IPS-20b (cell line): ENCODE results near the gene MYH3.

Source experiments
- H3K27ac ChIP-seq: one replicate; pipeline ENCODE4 v1.5.1; 2013; ENCODE audit warnings: low read length
- H3K27me3 ChIP-seq: 2 replicates; pipeline ENCODE4 v1.6.1; 2013; ENCODE audit warnings: mild to moderate bottlenecking, low read length, inconsistent platforms; ENCODE audit not compliant: insufficient read depth
- H3K36me3 ChIP-seq: 2 replicates; pipeline ENCODE4 v1.6.1; 2013; ENCODE audit warnings: low read depth, mild to moderate bottlenecking, inconsistent platforms, low read length, moderate library complexity; ENCODE audit not compliant: insufficient read depth
- H3K4me1 ChIP-seq: 2 replicates; pipeline ENCODE4 v1.6.1; 2013; ENCODE audit warnings: mild to moderate bottlenecking, control low read depth, inconsistent platforms, low read length, moderate library complexity; ENCODE audit not compliant: insufficient read depth
- H3K4me3 ChIP-seq: 2 replicates; pipeline ENCODE4 v1.5.1; 2013; ENCODE audit warnings: mild to moderate bottlenecking, low read length, inconsistent platforms
- H3K9ac ChIP-seq: 2 replicates; pipeline ENCODE4 v1.6.1; 2013; ENCODE audit warnings: low read depth, mild to moderate bottlenecking, inconsistent platforms, low read length, moderate library complexity
- H3K9me3 ChIP-seq: 2 replicates; pipeline ENCODE4 v1.6.1; 2013; ENCODE audit warnings: mild to moderate bottlenecking, low read depth, low read length, inconsistent platforms; ENCODE audit not compliant: insufficient read depth

MYH3 gene

DNA sequence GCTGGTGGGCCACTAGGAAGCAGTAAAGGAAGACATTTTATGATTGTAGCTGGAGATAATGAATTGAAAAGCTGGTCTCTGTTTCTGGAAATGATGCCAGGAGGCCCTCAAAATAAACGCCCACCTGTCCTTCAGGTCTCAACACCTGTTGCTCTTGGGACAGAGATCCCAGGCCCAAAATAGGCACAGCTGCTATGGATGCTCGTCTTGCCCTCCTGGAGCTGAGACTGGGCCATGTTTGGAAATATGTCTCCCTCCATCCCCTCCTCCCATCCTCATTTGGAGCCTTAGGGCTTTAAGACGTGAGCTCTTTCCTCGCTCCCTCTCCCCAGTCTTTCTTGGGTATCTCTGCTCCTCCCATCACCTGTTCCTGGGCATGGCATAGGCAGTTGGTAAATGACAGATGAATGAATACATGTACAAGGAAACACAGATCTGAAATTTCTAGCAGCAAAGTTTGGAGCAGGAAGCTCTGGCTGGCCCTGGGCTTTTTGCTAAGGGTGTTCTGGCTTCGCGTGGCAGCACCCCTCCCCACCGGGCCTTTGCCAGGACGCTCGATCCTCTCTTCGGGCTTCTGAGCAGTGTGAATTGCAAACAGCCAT is 33.3 kb downstream of the MYH3 start:
- no peak overlapping the region for H3K9ac ChIP-seq
- H3K9me3 ChIP-seq: no peaks in the 10 kb centered on the region
- H3K27ac ChIP-seq: no peak overlapping the region
- no peak overlapping the region for H3K4me3 ChIP-seq
- H3K27me3 ChIP-seq: no peaks in the 10 kb centered on the region
- no peaks in the 10 kb centered on the region for H3K4me1 ChIP-seq
- no peaks in the 10 kb centered on the region for H3K36me3 ChIP-seq

DNA sequence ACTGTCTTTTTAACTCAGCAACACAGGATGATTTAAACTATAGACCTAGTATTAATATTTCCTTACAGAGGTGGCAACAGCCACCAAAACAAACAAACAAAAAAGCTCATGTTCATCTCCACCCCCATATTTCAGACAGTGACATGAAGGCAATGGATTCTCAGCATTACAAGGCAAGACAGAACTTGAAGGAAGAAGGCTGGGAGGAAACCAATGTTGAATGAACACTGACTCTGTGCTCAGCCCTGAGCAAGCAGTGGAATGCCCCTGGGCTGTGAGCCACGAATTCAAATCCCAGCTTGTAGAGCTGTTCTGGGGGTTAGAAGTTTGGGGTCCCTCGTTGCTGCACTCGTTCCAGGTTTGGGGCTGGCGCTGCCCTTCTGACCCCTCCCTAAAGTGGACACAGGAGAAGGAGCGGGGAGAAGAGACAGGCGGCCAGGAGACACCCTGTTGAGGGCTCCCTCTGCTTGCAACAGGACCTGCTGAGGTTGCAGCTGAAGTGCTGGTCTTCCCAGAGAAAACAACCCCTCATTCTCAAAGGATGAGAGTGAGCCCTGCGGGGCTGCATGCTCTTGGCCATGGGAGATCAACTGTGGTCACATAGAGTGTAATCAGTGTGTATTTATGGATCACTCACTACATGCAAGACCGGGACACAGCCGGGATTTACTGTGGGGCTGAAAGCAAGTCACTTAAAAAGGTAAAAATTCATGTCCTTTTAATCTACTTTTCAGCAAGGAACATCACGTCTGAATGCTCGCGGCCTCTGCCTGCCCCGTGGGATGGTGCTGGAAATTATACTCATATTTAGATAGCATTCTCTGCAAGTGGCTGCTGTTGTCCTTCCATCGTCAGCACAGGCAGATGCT is 34.3 kb downstream of the MYH3 start:
- H3K27me3 ChIP-seq: no peaks in the 10 kb centered on the region
- H3K27ac ChIP-seq: no peak overlapping the region
- no peaks in the 10 kb centered on the region for H3K4me1 ChIP-seq
- no peaks in the 10 kb centered on the region for H3K9me3 ChIP-seq
- no peaks in the 10 kb centered on the region for H3K36me3 ChIP-seq
- no peak overlapping the region for H3K9ac ChIP-seq
- H3K4me3 ChIP-seq: no peak overlapping the region

DNA sequence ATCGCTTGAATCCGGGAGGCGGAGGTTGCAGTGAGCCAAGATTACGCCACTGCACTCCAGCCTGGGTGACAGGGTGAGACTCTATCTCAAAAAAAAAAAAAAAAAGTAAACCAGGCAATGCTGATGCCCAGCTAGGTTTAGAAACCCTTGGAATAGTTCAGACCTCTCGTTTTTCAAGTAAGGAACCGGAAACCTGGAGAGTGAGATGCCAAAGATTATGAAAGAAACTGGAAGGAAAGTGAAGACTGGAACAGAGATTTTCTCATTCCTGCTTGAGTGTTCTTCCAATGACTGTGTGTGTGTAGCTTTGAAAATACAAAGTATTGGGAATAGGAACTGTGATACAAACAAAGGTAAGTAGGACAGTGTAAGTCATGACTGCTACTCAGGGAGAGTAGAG is 35.7 kb downstream of the MYH3 start:
- H3K27me3 ChIP-seq: no peaks in the 10 kb centered on the region
- no peak overlapping the region for H3K4me3 ChIP-seq
- H3K27ac ChIP-seq: no peak overlapping the region
- no peaks in the 10 kb centered on the region for H3K9me3 ChIP-seq
- no peaks in the 10 kb centered on the region for H3K4me1 ChIP-seq
- no peaks in the 10 kb centered on the region for H3K36me3 ChIP-seq
- no peak overlapping the region for H3K9ac ChIP-seq

DNA sequence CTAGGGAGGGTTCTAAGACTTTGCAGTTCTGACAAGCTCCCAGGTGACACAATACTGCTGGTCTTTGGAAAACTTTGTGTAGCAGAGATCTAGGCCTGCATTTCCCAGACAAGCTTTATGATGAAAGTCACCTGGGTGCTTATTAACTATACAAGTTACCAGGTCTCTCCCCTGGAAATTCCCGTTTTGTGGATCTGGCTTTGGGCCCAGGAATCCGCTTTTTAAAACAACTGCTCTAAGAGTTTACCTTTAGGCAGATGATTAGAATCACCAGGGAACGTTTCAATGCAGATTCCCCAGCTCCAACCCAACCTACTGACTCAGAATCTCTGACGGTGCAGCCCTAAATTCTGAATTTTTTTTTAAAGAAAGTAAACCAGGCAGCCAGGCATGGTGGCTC is 36.3 kb downstream of the MYH3 start:
- Histone ChIP-seq H3K27ac (no peak overlapping the region), H3K9me3 (no peaks in the 10 kb centered on the region), H3K27me3 (no peaks in the 10 kb centered on the region), H3K36me3 (no peaks in the 10 kb centered on the region), H3K4me1 (no peaks in the 10 kb centered on the region), H3K4me3 (no peak overlapping the region), H3K9ac (no peak overlapping the region)

DNA sequence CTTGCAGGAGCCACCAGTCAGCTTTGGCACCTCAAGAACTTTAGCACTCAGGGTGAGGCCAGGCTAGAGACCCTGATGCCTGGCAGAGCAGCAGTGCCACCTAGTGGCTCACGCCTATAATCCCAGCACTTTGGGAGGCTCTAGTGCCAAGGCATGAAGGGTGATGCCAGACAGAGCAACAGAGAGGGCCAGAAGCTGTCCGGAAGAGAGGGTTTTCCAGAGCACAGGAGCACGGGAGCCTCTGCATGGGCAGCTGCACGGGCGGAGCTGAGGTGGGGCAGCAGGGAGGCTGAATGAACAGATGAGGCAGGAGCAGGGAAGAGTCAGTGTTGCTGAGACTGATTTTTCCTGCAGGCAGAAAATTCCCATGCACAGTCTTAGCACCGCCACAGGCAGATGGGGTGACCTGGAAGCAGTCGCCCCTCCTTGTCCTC is 38.9 kb downstream of the MYH3 start:
- no peaks in the 10 kb centered on the region for H3K36me3 ChIP-seq
- no peaks in the 10 kb centered on the region for H3K9me3 ChIP-seq
- H3K27ac ChIP-seq: no peak overlapping the region
- H3K27me3 ChIP-seq: no peaks in the 10 kb centered on the region
- no peak overlapping the region for H3K9ac ChIP-seq
- no peak overlapping the region for H3K4me3 ChIP-seq
- H3K4me1 ChIP-seq: no peaks in the 10 kb centered on the region

DNA sequence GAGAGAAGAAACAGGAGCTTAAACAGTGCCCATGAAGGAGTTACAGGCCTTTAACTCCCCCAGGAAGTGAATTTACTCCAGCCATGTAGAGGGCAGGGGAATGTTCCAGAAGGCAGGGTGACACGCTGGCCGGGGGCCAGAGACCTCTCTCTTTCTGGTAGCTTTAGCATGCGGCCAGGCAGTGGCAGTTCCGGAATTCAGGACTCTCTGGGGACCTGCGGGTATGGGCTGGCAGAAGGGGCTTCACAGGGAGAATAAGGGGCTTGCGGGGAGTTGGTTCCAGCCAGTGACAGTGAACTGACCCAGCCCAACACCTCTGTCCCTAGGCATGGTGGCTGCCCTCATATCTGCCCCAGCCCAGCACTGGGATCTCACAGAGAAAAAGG is 40.0 kb downstream of the MYH3 start:
- Histone ChIP-seq H3K36me3 (no peaks in the 10 kb centered on the region), H3K27me3 (no peaks in the 10 kb centered on the region), H3K9ac (no peak overlapping the region), H3K27ac (no peak overlapping the region), H3K4me1 (no peaks in the 10 kb centered on the region), H3K9me3 (no peaks in the 10 kb centered on the region), H3K4me3 (no peak overlapping the region)

DNA sequence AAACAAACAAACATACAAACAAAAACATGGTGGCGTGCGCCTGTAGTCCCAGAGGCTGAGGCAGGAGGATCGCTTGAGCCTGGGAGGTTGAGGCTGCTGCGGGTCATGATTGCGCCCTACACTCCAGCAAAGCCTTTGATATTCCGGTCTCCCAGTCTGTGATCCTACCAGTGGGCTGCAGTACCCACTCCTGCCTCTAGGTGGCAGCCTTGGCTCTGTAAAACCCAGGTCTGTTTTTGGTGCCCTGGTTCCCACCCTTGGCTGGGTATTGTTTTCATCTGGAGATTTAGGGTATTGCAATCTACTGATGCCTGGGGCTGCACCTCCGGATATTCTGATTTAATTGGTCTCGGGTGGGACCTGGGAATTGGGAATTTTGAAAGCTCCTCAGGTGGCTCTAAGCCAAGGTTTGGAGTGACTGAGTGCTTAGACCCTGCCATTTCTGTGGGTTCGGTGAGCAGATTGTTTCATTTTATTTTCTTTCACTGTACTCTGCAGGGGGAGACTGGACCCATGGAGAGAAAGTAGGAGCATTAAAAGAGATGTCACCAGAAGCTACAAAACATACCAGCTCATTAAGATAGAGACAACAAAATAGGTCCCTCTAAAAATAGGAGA is 40.5 kb downstream of the MYH3 start:
- H3K4me1 ChIP-seq: no peaks in the 10 kb centered on the region
- H3K4me3 ChIP-seq: no peak overlapping the region
- H3K36me3 ChIP-seq: no peaks in the 10 kb centered on the region
- no peaks in the 10 kb centered on the region for H3K27me3 ChIP-seq
- H3K9me3 ChIP-seq: no peaks in the 10 kb centered on the region
- H3K9ac ChIP-seq: no peak overlapping the region
- no peak overlapping the region for H3K27ac ChIP-seq

DNA sequence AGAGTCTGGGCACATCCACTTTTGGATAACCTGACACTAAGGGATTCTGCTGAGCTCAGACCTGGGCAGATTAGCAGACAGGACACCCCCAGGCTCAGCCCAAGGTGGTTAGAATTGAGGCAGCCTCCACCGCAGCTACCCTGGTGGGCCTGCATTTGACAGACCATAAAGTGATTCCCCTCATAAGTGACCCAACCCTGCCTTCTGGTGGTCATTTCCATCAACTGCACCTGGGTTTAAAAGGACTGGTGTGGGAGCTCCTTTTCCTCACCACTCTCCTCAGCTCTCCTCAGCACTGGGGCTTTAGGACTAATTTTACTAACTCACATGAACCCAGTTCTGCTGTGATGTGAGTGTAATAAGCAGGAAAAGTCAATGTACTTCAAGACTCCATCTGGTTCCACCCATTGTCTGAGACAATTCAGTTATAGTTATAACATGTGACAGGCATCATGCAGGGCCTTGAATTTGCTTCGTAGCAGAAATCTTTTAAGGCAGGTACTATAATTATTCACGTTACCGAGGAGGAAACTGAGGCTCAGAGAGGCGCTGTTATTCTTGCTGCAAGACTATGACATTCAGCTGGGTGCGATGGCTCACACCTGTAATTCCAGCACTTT is 42.5 kb downstream of the MYH3 start:
- H3K4me3 ChIP-seq: no peak overlapping the region
- H3K4me1 ChIP-seq: no peaks in the 10 kb centered on the region

DNA sequence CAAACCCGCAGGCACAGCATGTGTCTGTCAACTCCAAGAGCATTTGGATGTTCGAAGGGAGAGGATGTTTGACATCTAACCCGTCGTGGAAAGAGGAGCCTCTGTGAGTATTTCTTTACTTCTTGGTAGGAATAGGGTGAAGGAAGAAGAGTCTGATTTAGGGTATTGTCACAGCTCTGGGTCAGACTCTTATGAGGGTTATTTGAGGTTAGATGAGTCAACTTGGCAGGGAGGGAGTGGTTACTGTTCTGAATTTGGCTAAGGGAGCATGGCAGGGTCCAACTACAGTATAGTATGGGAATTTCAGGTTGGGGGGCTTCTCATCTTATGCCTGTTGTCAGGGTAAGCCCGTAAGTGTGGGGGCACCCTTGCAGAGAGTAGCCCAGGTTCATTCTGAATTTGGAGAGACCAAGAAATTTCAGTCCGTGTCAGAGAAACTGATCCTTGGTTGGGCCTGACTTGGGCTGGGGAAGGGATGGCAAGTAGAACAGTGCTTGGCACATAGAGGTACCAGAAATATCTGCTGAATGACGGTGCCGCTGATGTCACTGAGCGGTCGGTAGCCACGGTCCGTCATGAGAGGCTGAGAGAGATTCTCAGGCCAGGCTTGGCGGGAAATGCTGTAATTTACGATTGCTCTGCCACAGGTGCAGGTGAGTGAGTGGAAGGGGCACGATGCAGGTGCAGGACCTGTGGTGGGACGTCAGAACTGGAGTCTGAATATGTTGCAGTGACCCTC is 43.2 kb downstream of the MYH3 start:
- H3K9ac ChIP-seq: no peak overlapping the region
- H3K27me3 ChIP-seq: no peaks in the 10 kb centered on the region
- H3K27ac ChIP-seq: no peak overlapping the region
- no peak overlapping the region for H3K4me3 ChIP-seq
- no peaks in the 10 kb centered on the region for H3K9me3 ChIP-seq
- no peaks in the 10 kb centered on the region for H3K36me3 ChIP-seq
- no peaks in the 10 kb centered on the region for H3K4me1 ChIP-seq

More for the DNA sequence above, 42.5 kb downstream of the MYH3 start:
- no peaks in the 10 kb centered on the region for H3K36me3 ChIP-seq
- H3K27ac ChIP-seq: no peak overlapping the region
- no peak overlapping the region for H3K9ac ChIP-seq
- H3K27me3 ChIP-seq: no peaks in the 10 kb centered on the region
- H3K9me3 ChIP-seq: no peaks in the 10 kb centered on the region

DNA sequence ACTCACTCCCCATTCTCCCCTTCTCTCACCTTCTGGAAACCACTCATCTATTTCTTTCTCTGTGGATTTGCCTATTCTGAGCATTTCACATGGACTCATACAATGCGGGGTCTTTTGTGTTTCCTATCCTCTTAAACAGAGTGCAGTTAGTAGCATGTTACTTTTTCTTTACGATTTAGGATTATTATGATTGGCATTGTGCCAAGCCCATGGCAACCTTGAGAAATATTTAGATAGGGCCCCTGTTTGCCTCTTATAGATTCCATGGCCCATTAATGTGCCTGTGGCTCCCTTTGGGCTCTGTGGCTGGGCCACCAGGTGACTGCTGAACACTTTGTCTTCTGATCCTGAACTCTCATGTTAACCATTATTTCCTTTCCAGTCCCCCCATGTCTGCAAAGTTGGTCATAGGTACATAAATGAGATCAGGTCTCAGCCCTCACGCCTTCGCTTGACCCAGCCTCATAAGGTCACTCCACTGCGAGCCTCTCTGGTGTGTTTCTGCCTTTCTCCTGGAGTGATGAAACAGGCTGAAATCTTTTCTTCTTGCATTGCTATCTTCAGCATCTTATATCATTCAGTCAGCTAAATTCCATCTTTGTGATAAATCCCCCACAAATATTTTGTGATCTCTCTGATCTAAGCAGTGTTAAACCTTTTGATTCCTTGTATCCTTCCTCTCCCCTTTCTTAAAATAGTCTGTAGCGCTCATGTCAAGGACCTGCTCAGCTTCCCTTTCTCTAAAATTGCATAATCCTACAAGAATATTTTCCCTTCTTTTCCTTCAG is 44.0 kb downstream of the MYH3 start:
- no peaks in the 10 kb centered on the region for H3K9me3 ChIP-seq
- H3K27me3 ChIP-seq: no peaks in the 10 kb centered on the region
- no peak overlapping the region for H3K4me3 ChIP-seq
- no peaks in the 10 kb centered on the region for H3K4me1 ChIP-seq
- H3K27ac ChIP-seq: no peak overlapping the region
- H3K36me3 ChIP-seq: no peaks in the 10 kb centered on the region
- no peak overlapping the region for H3K9ac ChIP-seq

DNA sequence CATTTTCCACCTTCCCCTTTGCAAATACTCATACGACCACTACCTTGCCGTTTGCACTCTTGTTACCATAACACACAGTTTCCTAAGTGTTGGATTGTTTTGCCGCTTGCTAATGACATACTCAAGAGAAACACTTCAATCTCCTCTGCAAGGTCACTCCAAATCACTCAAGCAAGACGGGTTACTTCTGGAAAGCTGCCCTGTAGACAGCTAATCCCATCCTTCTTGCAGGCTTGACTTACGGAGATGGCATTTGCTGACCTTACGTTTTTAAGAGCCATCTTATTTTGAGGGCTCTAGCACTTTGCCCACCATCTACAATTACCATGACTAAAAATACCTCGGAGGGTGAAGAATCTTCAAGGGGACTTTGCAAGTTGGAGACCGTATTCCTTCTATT is 46.2 kb downstream of the MYH3 start:
- no peaks in the 10 kb centered on the region for H3K4me1 ChIP-seq
- no peak overlapping the region for H3K4me3 ChIP-seq
- no peaks in the 10 kb centered on the region for H3K27me3 ChIP-seq
- H3K36me3 ChIP-seq: no peaks in the 10 kb centered on the region
- no peaks in the 10 kb centered on the region for H3K9me3 ChIP-seq
- no peak overlapping the region for H3K9ac ChIP-seq
- H3K27ac ChIP-seq: no peak overlapping the region
